Smooth muscle cell (in vitro differentiated cells): Measurements from ENCODE around the gene SH3GL2. TPM values are rescaled to one million over a fixed set of nuclear protein-coding genes. Genes with fewer than 3 reads are reported as not detected.

Experiments
- DNase-seq: peaks from one replicate; lab custom pipeline; 2025; ENCODE audit not compliant: unreplicated experiment; lab: John Stamatoyannopoulos, UW
- H2AFZ ChIP-seq: fragments of 200-600 bp; sonication (generic); 2 replicates; pipeline ENCODE4 v1.6.0; 2016; ENCODE audit warnings: antibody characterized with exemption, low read depth, mild to moderate bottlenecking
- H3F3A ChIP-seq: fragments of 200-600 bp; sonication (generic); 2 replicates; pipeline ENCODE4 v1.6.0; 2017; ENCODE audit warnings: antibody characterized with exemption, low read depth
- H3K27ac ChIP-seq: fragments of 200-600 bp; sonication (generic); 2 replicates; pipeline ENCODE4 v1.5.1; 2016; ENCODE audit warnings: low read depth, mild to moderate bottlenecking
- H3K27me3 ChIP-seq: fragments of 200-600 bp; sonication (generic); 2 replicates; pipeline ENCODE4 v1.6.1; 2016; ENCODE audit warnings: low read depth, mild to moderate bottlenecking
- H3K36me3 ChIP-seq: fragments of 200-600 bp; sonication (generic); 2 replicates; pipeline ENCODE4 v1.5.1; 2016; ENCODE audit warnings: low read depth
- H3K4me1 ChIP-seq: fragments of 200-600 bp; sonication (generic); 2 replicates; pipeline ENCODE4 v1.5.1; 2016; ENCODE audit warnings: low read depth
- H3K4me2 ChIP-seq: fragments of 200-600 bp; sonication (generic); 2 replicates; pipeline ENCODE4 v1.6.0; 2016; ENCODE audit warnings: mild to moderate bottlenecking
- H3K4me3 ChIP-seq: fragments of 200-600 bp; sonication (generic); 2 replicates; pipeline ENCODE4 v1.5.1; 2016; ENCODE audit warnings: mild to moderate bottlenecking
- H3K79me2 ChIP-seq: fragments of 200-600 bp; sonication (generic); 2 replicates; pipeline ENCODE4 v1.6.0; 2016; ENCODE audit warnings: low read depth, mild to moderate bottlenecking
- H3K9ac ChIP-seq: fragments of 200-600 bp; sonication (generic); 2 replicates; pipeline ENCODE4 v1.6.0; 2016; ENCODE audit warnings: low read depth
- H3K9me3 ChIP-seq: fragments of 200-600 bp; sonication (generic); replicated peaks from 2 replicates; pipeline ENCODE4 v1.5.1; 2016; ENCODE audit warnings: low read depth
- H4K20me1 ChIP-seq: fragments of 200-600 bp; sonication (generic); 2 replicates; pipeline ENCODE4 v1.6.0; 2016; ENCODE audit warnings: low read depth
- WGBS: methylation state at CpG from one replicate; pipeline ENCODE4 v1.1.7; 2016; ENCODE audit warnings: low lambda C conversion rate; 5-methylcytosine and 5-hydroxymethylcytosine counted together
- polyA plus RNA-seq: library from polyadenylated mRNA; unstranded; fragments of >200 nt; fragmentation: Nextera tagmentation; extraction: Ambion mirVana; gene quantifications from 2 replicates; pipeline ENCODE4 v1.2.1, GENCODE V29; 2016
- total RNA-seq: library from RNA; depleted of rRNA; stranded (reverse); fragments of >200 nt; gene quantifications from 2 replicates; pipeline ENCODE4 v1.2.3, GENCODE V29; 2014
- TF ChIP-seq, protein P1 (sequence below): fragments of 200-600 bp; sonication (generic); IDR thresholded peaks from 2 replicates; pipeline ENCODE4 v1.5.1; 2017; ENCODE audit warnings: borderline replicate concordance, mild to moderate bottlenecking, antibody characterized with exemption; ENCODE audit not compliant: insufficient read depth, poor library complexity, severe bottlenecking

Gene SH3GL2
- total and polyA plus RNA-seq, 2 experiments from 2014 or later, result not detected

DNA sequence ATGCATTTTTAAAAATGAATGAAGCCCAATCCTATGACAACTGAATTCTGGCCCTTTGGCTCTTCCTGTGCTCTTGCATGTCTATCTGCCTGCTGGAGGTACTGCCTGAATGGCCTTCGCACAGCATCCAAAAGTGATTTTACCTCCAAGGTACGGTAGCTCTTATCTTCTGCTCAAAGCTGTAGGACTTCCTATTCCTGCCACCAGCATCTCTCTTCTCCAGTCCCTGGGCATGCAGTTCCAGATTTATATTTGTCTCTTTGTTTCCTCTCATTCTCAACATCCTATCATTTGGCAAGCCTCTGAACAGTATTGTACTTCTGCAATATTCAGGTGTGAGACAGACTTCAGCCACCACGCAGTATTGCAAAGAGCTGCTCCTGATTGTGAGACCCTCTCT is 43.7 kb upstream of the SH3GL2 start:
- H3K27ac ChIP-seq, result no peak overlapping the region
- H2AFZ ChIP-seq, result no peak overlapping the region
- 91% methylated on average over 3 of the region's 3 CpGs for WGBS

DNA sequence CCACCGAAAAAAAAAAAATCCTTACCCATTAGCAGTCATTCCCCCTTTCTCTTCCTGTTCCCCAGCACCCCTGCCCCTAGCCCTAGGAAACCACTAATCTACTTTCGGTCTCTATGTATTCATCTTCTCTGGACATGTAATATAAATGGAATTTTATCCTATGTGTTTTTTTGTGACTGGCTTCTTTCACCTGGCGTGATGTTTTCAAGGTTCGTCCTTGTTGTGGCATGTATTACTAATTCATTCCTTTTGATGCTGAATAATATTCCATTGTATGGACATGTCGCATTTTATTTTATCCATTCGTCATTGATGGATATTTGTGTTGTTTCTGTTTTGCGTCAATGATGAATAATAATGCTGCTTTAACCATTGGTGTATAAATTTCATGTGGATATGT is 42.8 kb upstream of the SH3GL2 start:
- Histone ChIP-seq H3K79me2 (no peaks in the 10 kb centered on the region), H2AFZ (no peak overlapping the region), H3K27ac (no peak overlapping the region), H4K20me1 (no peaks in the 10 kb centered on the region), H3K4me2 (no peak overlapping the region), H3K27me3 (peaks cover 35% of the 10 kb centered on the region), H3K9ac (no peak overlapping the region), H3K36me3 (no peaks in the 10 kb centered on the region), H3K4me1 (no peaks in the 10 kb centered on the region), H3F3A (no peaks in the 10 kb centered on the region), H3K9me3 (no peaks in the 10 kb centered on the region), H3K4me3 (no peak overlapping the region)
- WGBS, result 90% methylated on average over 7 of the region's 7 CpGs
- no peak for DNase-seq
- TF ChIP-seq, protein P1, sequence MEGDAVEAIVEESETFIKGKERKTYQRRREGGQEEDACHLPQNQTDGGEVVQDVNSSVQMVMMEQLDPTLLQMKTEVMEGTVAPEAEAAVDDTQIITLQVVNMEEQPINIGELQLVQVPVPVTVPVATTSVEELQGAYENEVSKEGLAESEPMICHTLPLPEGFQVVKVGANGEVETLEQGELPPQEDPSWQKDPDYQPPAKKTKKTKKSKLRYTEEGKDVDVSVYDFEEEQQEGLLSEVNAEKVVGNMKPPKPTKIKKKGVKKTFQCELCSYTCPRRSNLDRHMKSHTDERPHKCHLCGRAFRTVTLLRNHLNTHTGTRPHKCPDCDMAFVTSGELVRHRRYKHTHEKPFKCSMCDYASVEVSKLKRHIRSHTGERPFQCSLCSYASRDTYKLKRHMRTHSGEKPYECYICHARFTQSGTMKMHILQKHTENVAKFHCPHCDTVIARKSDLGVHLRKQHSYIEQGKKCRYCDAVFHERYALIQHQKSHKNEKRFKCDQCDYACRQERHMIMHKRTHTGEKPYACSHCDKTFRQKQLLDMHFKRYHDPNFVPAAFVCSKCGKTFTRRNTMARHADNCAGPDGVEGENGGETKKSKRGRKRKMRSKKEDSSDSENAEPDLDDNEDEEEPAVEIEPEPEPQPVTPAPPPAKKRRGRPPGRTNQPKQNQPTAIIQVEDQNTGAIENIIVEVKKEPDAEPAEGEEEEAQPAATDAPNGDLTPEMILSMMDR, result no peak

More for the DNA sequence above, 43.7 kb upstream of the SH3GL2 start:
- H3K36me3 ChIP-seq, result no peaks in the 10 kb centered on the region
- no peak overlapping the region for H3K4me3 ChIP-seq
- no peaks in the 10 kb centered on the region for H3K79me2 ChIP-seq
- H4K20me1 ChIP-seq, result no peaks in the 10 kb centered on the region
- no peak for DNase-seq
- no peak overlapping the region for H3K9ac ChIP-seq
- no peaks in the 10 kb centered on the region for H3K9me3 ChIP-seq
- no peaks in the 10 kb centered on the region for H3K4me1 ChIP-seq
- H3K4me2 ChIP-seq, result no peak overlapping the region
- TF ChIP-seq, protein P1, result no peak
- H3F3A ChIP-seq, result no peaks in the 10 kb centered on the region
- peaks cover 39% of the 10 kb centered on the region for H3K27me3 ChIP-seq

DNA sequence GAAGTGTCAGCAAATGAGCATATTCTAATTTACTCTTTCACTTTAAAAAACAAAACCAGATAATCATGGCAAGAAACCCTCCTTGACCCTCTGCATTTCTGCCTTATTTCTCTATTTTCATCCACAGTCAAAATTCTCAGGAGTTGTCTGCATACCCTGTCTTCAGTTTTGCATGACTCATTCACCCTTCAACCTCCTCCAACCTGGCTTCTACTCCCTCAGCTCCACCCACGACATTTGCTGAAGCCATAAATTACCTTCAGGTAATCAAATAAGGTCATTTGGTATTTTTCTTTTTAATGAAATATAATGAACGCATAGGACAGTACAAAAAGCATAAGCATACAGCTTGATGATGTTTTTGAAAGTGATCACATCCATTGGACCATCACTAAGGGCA is 27.8 kb upstream of the SH3GL2 start:
- Histone ChIP-seq H2AFZ (no peak overlapping the region), H3K4me2 (no peak overlapping the region), H3K79me2 (no peaks in the 10 kb centered on the region), H3K4me3 (no peak overlapping the region), H3K27me3 (no peaks in the 10 kb centered on the region), H3K9me3 (no peaks in the 10 kb centered on the region), H4K20me1 (no peaks in the 10 kb centered on the region), H3F3A (no peaks in the 10 kb centered on the region), H3K4me1 (no peaks in the 10 kb centered on the region), H3K27ac (no peak overlapping the region), H3K9ac (no peak overlapping the region), H3K36me3 (no peaks in the 10 kb centered on the region)
- 87% methylated on average over 2 of the region's 2 CpGs for WGBS
- TF ChIP-seq, protein P1, result no peak
- DNase-seq, result no peak

DNA sequence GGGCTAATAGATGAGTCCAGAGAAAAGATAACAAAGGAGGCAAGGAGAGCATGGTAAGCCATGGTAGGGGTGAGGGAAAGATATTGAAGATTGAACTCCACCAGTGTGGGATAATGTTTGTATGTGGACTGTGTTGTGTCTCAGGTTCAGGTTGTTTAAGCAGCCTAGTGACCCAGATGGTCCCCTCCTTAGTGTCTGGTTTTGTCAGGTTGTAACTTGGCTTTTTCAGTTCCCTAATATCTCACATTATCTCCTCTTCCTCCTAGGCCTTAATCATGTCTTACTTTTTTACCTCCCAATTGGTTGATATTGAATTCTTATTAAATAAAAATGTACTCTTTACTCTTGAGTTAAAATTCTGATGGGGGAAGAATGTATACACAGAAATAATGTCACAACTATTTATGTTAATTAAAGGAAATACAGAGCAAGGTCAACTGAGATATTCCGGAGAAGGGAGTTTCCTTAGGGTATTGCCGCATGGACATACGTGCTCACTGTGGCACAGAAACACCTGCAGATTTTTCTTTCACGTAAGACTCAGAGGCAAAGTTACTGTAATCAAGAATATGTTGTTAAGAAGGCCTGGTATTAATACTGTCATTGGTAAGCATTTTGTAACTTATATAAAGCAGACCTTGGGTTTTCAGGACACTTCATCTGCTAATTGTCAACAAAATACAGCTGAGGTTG is 23.4 kb upstream of the SH3GL2 start:
- Histone ChIP-seq H4K20me1 (no peaks in the 10 kb centered on the region), H3K36me3 (no peaks in the 10 kb centered on the region), H3F3A (no peaks in the 10 kb centered on the region), H2AFZ (no peak overlapping the region), H3K4me2 (no peak overlapping the region), H3K4me3 (no peak overlapping the region), H3K27me3 (peaks cover 12% of the 10 kb centered on the region), H3K27ac (no peak overlapping the region), H3K9ac (no peak overlapping the region), H3K4me1 (no peaks in the 10 kb centered on the region), H3K9me3 (no peaks in the 10 kb centered on the region), H3K79me2 (no peaks in the 10 kb centered on the region)
- WGBS, result 73% methylated on average over 4 of the region's 4 CpGs
- no peak for DNase-seq
- TF ChIP-seq, protein P1, result no peak
